ENCODE results near the gene STK17A.

GRCh38 chr7:43650457-43651052, 67.6 kb downstream of the STK17A start:
- TF ChIP-seq CTCF (IDR thresholded peaks at IDR 0.05; ENCODE audit: poor library complexity, severe bottlenecking) = no peak
- no peak for TF ChIP-seq POLR2AphosphoS5 (IDR thresholded peaks at IDR 0.05)
